HK-2 (cell line): ENCODE results near the gene GPX3.

Experiments used
- DNase-seq: peaks from one replicate; pipeline ENCODE4 v3.0.0-alpha.2; 2018; ENCODE audit not compliant: unreplicated experiment

Gene GPX3, protein sequence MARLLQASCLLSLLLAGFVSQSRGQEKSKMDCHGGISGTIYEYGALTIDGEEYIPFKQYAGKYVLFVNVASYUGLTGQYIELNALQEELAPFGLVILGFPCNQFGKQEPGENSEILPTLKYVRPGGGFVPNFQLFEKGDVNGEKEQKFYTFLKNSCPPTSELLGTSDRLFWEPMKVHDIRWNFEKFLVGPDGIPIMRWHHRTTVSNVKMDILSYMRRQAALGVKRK

DNA sequence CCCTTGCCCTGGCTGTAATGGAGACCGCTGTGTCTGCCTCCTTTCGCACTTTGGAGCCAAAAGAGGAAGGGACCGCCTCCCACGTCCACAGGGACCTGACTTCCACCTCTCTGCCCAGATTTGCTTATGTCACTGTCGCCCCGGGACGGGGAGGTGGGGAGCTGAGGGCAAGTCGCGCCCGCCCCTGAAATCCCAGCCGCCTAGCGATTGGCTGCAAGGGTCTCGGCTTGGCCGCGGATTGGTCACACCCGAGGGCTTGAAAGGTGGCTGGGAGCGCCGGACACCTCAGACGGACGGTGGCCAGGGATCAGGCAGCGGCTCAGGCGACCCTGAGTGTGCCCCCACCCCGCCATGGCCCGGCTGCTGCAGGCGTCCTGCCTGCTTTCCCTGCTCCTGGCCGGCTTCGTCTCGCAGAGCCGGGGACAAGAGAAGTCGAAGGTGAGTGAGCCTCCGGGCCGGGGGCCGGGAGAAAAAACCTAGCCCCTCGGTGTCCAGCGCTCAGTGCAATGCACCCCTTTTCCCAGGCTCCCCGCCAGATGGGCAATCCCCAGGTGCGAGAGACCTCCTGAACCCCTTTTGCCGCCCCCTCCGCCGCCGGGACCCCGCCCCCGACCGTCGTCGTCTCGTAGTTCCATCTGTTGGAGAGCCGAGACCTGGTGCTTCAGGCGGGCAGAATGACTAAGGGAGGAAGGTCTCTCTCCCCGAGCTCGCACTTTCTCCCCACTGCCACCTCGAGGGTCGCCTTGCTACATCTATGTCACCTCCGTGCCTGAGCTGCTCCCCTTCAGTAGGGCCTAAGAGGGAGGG, at the start of gene GPX3:
Gene GPX3, plus strand, starts transcription at position 288 of the 807 bp plus-strand sequence. Its CDS starts 64 bp downstream, at position 352.
- peak; percentile 88 for DNase-seq

DNA sequence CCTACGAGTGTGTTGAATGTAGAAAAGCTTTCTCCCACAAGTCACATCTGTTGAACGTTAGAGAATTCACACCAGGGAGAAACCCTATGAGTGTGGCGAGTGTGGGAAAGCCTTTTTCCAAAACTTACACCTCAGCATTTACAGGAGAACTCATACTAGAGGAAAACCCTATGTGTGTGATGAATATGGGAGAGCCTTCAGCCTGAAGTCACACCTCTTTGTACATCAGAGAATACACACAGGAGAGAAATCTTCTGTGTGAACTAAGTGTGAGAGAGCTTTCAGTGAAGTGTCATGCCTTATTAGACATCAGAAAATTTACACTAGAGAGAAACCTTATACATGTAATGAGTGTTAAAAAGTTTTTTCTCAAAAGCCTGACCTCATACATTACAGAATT, 41.8 kb upstream of the GPX3 start:
- DNase-seq = no peak

DNA sequence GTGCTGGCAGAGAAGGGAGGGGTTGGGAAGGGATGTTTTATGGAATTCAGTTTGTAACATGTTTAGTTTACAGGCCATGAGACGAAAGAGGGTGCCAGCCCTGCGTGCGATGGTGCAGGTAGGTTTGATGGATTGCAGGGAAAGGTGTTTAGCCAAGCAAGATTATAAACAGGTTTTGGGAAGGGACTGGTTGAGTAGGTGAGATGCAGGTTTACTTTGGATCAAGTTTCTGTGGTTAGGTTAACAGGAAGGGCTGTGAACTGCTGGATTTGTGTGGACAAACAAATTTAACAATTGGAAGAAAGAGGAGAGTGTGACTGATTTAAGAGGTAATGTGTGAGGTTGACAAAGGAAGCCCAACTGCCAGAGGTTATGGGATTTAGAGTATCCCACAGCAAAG, 32.6 kb upstream of the GPX3 start:
- DNase-seq = no peak

DNA sequence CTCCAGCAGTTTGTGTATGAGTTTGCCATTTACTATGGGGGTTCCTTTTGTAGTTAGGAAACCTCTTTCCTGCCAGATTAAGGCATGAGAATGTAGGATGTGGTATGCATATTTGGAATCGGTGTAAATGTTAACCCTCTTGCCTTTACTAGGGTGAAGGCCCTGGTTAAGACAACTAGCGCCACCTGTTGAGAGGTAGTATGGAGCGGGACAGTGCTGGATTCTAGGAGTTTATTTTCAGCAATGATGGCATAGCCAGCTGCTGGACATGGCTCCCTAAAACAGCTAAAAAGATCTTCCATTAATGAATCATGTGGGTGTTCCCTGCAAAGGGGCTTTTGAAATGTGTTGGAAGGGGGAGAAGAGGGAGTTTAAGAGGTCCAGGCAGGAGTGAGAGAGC, 30.7 kb upstream of the GPX3 start:
- DNase-seq = no peak

DNA sequence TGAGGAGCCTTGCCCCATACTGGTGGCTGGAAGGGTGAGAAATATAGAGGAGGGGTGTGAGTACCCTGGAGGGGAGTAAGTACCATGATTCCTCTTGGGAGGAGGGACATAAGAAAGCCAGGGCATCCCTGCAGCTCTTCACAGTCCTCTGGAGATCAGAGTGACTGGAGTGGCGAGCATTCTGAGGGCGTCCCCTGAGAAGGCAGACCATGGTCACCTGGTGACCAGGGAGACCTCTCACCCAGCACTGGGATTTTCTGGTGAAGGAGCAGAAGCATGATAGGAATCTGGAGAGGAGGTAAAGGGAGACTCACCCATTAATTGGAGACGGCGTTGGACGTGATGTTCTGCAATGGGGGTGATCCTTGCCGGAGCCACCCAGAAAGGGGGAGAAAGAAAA, 27.7 kb upstream of the GPX3 start:
- DNase-seq = no peak

DNA sequence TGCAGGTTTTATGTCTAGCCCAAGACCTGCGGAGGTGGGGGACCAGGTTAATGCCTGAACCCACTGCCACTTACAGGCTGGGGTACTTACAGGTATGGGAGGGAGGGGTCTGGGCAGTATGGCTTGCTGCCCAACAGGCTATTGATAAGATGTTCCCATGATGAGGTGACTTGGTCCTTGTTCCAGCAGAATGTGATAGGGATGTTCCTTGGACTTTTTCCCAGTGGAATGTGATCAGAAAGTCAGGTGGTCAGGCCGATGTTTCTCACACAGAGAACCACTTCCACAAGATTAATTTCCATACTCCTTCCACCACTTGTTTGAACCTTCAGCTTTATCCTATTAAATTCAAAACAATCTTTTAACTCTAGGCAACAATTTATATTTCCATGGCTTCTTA, 27.0 kb upstream of the GPX3 start:
- no peak for DNase-seq

DNA sequence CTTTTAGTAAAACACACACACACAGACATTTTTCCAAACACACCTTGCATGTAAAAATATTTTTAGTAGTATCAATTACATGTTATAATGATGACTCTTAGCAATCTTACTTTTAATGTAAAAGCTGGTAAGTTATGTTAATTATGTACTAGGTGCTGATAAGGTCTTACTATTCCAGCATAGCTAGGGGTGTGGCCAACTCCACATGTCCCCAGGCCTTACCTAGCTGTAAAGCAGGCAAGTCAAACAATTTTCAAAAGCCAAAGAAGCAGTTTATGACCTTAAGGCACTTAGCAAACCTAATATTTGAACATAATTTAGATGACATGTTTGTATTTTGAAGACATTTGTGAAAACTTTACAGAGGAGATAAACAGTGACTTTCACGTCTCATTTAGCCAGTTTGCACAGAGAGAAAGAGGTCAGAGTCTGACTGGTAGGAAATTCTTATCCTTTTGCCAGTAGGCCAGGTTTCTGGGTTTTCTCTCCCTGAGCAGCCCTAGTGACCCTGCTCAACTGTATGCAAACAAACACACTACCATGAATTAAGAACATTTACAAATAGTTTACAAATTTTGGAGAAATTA, 26.5 kb upstream of the GPX3 start:
- DNase-seq = no peak

DNA sequence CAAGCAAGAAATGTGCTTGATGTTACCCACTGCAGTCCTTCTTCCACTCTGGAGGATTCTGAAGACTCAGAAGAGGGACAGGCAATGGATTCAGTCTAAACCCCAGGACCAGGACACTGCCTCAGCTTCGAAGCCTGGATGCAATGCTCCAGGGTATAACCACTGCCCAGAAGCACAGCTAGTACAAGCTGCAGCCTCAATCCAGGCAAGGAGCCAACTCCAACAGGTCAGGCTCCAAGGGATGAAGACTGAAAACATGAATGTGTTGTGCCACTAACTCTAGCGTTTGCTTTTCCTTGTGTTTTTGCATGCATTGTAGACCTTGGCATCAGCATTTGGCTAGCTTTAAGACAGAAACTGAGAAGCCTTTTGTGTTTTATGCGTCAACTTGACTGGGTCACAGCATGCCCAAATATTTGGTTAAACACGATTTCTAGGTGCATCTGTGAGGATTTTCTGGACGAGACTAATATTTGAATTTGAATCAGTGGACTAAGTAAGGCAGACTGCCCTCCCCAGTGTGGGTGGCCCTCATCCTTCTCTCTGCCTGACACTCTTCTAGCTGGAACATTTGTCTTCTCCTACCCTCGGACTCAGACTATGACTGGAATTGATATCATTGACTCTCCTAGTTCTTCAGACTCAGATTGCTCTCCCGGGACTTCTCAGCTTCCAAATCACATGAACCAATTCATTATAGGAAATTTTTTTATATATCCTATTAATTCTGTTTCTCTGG, 20.5 kb upstream of the GPX3 start:
- no peak for DNase-seq

DNA sequence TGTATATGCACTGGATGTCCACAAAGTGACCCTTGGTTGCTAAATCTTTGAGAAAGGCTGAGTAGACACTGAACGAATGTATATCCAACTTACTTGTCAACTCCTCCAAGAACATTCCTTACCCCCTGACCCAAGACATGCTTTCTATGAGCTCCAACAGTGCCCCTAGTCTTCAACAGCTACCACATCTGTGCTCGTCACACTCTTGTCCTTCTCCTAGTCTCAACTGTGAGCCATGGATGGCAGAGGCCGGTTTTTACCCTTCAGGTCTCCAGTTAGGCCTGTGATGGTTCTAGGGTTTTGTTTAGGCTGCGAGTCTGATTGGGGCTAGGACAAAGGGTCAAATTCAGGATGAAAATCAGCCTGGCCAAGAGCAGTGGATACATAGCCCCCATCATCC, 19.0 kb upstream of the GPX3 start:
- DNase-seq = no peak

DNA sequence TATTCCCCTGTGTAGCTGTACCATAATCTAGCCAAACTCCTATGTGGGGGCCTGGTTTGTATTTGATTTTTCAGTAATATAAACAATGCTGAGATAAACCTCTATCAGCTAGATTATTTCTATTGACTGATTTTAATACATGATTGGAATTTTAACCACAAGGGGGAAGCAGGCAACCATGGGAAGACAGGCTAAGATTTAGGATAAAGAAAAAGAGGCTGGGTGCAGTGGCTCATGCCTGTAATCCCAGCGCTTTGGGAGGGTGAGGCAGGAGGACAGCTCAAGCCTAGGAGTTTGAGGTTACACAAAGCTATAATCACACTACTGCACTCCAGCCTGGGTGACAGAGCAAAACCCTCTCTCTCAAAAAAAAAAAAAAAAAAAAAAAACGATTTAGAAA, 18.1 kb upstream of the GPX3 start:
- DNase-seq = no peak

DNA sequence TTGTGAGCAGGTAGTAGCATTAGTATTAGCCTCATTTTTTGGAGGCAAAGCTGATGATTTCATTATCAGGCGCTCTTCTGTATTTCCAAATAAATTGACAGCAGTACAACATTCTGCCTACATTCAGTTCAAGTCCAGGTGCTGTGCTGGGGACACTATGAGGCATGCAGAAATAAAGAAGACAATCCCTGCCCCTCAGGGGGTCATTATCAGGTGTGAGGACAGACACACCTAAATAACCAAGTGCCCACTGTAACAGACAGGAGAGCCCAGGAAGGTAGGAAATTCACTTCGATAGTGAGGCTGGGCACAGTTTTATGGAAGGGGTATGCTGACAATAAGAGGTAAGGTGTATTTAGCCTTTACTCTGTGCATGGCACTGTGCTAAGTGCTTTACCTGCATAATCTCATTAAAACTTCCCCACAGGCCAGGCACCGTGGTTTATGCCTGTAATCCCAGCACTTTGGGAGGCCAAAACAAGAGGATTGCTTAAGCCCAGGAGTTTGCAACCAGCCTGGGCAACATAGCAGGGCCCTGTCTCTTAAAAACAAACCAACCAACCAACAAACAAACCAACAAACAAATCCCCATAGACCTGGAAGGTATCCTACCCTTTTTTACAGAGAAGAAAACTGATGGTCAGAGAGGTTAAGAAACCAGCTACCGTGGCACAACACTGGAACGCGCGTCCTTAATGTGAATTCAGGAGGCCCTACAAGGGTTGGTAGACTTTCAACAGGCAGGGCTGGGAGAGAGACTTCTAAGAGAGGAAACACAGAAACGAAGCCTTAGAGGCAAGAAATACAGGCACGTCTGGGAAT, 17.5 kb upstream of the GPX3 start:
- DNase-seq = no peak

DNA sequence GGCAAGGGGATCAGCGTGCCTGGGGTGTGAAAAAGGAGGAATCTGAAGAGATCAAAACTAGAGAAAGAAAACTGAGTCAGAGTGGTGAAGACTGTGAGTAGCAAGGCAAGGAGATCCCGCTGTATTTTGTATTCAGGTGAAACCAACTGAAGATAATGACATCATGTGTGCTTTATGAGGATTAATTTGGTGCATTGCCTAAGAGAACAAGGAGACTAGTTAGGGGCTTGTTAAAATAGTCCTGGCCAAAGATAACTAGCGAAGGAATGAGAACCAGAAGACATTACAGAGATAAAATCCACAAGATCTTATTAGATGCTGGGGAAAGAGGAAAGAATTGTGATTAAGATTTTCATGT, 16.9 kb upstream of the GPX3 start:
- DNase-seq = no peak

DNA sequence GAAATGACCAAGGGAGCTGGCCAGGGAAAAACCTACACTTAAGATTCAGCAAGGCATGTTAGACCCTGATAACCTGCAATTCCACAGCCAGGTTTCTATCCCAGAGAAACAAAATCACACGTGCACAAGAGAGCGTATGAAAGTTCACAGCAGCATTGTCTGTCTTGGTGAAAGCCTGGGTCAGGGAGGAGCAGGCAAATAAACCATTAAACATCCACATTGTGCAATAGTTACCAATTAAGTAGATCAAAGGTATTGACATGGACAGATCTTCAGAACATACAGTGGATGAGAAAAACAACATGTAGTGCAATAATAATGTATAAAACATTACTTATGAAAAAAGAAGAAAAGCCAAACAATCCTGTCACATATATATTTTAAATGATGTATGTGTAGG, 15.9 kb upstream of the GPX3 start:
- no peak for DNase-seq

DNA sequence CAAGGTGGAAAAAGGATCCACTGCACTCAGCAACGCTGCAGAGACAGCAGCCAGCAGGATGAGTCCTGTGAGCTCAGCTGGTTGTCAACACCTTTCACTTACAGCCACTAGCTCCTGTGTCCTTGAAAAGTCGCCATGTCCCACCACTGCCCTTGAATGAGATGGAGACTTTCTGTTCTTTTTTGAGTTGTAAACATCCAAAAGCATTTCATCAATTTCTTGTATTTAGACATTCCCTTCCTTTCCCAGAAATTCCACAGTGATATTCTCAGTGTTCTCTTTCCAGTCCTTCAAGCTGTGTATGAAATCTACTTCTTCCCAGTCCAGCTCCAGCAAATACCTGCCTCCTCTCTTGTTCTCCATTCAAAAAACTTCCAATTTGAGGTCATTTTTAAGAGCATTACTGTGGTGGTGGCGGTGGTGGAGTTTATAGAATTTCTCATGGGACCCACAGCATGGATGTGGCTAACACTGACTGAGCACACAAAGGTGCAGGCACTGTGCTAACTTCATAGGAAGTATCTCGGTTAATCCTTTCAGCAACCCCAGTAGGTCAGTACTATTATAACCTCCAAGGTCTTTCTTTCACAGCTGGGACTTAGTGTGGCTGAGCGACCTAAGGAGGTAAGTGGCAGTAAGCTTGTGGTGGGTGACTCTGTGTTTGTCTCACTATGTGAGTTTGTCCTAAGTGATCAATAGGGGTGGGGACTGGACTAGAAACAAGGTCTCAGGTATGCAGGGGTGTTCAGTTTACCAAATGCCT, 15.0 kb upstream of the GPX3 start:
- no peak for DNase-seq

DNA sequence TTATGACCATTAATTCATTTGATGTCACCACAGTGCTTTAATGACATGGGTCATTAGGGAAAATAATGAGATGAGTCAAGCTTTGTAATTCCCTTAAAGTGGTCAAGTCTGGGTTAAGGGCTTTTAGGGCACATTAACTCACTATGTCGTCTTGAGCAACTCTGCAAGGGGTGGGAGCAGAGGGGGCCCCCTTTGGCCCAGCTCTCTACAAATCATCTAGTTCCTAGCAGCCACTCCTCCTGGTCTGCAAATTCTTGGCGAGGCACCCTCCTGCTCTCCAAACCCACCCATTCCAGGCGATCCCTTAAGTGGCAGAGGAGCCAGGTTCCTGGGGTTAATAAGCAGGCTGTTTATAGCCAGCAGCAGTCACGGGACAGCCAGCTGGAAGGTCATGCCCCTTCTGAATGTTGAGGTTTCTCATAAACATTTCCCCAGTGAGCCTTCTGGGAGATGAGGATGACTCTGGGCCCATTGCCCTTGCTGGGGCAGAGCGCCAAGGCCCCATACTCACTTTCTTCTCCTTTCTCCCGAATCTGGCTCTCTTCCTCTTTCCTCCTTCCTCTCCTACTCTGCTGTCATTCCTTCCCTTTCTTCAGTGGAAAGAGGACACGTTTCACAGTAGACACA, 14.3 kb upstream of the GPX3 start:
- no peak for DNase-seq

DNA sequence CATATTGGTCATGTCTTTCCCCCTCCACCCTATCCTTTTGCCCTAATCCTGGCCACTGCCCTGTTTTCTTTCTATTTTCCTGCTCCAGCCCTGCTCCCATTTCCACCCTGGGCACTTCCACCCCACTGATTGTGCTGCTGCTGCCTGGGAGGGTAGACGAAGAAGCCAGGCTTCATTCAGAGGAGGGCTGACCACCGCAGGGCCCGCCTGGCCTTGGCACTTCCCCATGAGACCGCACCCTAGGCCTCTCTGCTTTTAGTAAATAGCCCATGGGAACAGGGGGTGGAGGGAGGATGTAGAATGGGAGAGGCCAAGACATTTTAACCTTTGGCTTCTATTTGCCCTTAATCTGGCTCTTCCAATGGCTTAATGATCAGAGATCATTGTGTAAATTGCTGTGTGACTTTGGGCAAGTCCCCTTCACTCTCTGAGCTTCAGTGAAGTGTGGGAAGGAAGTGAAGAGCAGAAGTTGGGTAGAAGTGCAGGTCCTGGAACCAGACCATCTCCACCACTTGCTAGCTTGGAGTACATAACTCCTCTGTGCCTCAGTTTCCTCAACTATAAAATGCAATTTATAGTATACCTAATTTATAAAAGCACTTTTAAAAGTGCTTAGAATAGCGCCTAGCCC, 13.6 kb upstream of the GPX3 start:
- DNase-seq = no peak

DNA sequence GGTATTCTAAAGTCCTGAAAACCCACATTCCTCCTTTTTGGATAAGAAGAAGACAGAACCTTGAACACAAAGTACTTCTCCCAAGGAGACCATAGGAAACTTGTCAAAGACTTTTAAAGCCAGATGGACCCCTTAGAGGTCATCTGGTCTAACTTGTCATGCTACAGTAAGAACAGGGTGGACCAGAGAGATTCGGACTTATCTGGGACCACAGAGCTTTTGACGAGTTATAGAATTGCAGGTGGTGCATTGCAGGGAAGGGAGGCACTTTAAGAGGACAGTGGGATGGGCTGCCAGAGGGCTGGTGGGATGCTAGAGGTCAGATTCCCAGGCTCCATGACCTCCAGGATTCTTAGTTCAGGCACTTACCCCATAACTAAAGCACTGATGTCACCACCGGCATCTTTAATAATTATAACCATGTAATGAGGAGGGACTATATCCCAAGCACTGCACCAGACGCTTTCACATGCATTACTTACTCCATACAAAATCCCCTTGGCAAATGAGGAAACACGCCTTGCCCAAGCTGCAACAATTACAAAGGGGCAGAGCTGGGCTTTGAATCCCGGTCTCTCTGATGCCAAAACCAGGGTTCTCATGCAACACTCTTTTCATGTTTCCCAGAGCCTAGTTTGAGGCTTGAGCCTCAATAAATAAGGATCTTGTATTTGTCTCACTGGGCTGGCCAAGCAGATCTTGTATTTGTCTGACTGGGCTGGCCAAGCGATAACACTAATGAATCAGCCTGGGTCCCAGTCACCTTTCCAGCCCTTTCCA, 12.8 kb upstream of the GPX3 start:
- no peak for DNase-seq

DNA sequence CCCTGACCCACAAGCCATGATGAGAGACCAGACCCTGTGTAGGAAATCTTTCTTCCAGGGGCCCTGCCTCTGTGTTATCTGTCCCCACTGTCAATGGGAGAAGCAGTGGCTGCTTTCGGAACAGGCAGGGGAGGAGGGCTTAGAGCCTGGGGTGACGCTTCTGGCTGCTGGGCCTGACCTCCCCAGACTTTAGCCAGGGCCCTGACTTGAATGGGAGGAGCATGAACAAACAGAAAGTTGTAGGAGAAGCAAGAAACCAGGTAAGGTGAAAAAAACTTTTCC, 12.2 kb upstream of the GPX3 start:
- no peak for DNase-seq

DNA sequence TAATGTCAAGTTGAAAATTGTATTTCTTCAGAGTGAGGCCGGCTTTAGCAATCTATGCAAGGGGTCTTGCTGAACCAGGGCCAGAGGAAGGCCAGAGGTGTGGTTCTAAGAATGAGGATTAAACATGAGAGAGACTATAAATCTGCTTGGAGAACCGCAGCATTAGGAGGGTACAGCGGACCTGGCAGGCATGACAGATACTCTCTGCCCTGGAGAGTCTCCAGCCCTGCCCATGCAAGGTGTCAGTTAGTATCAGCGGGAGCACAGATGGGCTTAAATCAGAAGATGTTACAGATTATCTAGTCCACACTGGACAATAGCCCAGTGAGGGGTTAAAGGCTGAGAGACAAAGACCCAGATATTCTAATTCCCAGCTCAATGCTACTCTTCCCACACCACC, 11.5 kb upstream of the GPX3 start:
- no peak for DNase-seq

DNA sequence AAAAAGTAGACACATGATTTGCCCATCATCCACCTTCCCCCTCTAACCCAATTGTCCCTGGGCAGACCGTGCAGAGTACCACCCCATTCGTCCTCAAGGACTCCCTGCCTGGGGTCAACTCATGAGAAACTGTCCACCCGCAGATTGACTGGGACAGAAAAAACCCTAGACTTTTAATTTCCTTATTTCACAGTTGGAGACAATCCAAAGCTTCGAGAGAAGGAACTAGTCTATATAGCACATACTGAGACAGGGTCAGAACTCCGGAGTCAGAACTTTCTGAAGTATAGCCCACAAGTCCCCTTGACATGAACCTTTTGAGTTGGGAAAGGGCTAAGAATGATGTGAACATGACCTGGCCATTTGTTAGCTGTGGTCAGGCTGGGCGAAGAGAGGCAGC, 7.5 kb upstream of the GPX3 start:
- DNase-seq = no peak
